Stimulated activated memory B cell treated with anti-CD40 and anti-IgM and Interleukin-4, amounts not matched to agents 10 μg/mL and 1 μg/mL and 100 μg/mL, for 72 hours (primary cell): ENCODE results near the gene MECR.

Source experiments
- ATAC-seq: fragments of 150-1000 bp; cut with Tn5 transposase; 2 replicates; pipeline ENCODE4 v1.10.0; 2021
- H3K27ac Mint-ChIP-seq: one replicate; pipeline ENCODE4 v1.8.0; 2022; ENCODE audit warnings: mild to moderate bottlenecking, mixed read lengths
- H3K27me3 Mint-ChIP-seq: one replicate; pipeline ENCODE4 v1.8.0; 2022; ENCODE audit warnings: mixed read lengths
- H3K36me3 Mint-ChIP-seq: one replicate; pipeline ENCODE4 v1.8.0; 2022; ENCODE audit warnings: mixed read lengths
- H3K4me1 Mint-ChIP-seq: one replicate; pipeline ENCODE4 v1.8.0; 2022; ENCODE audit warnings: mixed read lengths
- H3K4me3 Mint-ChIP-seq: one replicate; pipeline ENCODE4 v1.8.0; 2022; ENCODE audit warnings: mild to moderate bottlenecking, moderate library complexity, mixed read lengths
- H3K9me3 Mint-ChIP-seq: one replicate; pipeline ENCODE4 v1.8.0; 2022; ENCODE audit warnings: mixed read lengths

Gene MECR

GRCh38 chr1:29230553-29231378 is at the start of gene MECR:
TSS of gene MECR (minus strand) at chr1:29230934. CDS start at chr1:29230906, 28 bp downstream.
- ATAC-seq, result peak; percentile 98
- H3K9me3 Mint-ChIP-seq, result no peaks in the 10 kb centered on the region
- H3K27ac Mint-ChIP-seq, result peak within 1 kb of the TSS; percentile 93

GRCh38 chr1:29279951-29280391 is 49.2 kb upstream of the MECR start:
- Mint-ChIP-seq H3K27ac (no peak overlapping the region), H3K4me3 (no peak overlapping the region), H3K27me3 (peaks cover 41% of the 10 kb centered on the region), H3K36me3 (no peaks in the 10 kb centered on the region), H3K9me3 (peaks cover 4% of the 10 kb centered on the region), H3K4me1 (peaks cover 8% of the 10 kb centered on the region)
- no peak for ATAC-seq

More at GRCh38 chr1:29230553-29231378, at the start of gene MECR:
- peaks cover 20% of the 10 kb centered on the region for H3K4me1 Mint-ChIP-seq
- H3K36me3 Mint-ChIP-seq, result no peaks in the 10 kb centered on the region
- H3K4me3 Mint-ChIP-seq, result peak within 1 kb of the TSS; percentile 88
- H3K27me3 Mint-ChIP-seq, result peaks cover 18% of the 10 kb centered on the region

- no peak for ATAC-seq
Measured at GRCh38 chr1:29279406-29279805, 48.7 kb upstream of the MECR start.

GRCh38 chr1:29278124-29278523 is 47.4 kb upstream of the MECR start:
- H3K27ac Mint-ChIP-seq, result no peak overlapping the region
- H3K9me3 Mint-ChIP-seq, result peaks cover 4% of the 10 kb centered on the region
- H3K4me1 Mint-ChIP-seq, result peaks cover 1% of the 10 kb centered on the region
- no peak for ATAC-seq
- no peak overlapping the region for H3K4me3 Mint-ChIP-seq
- peaks cover 28% of the 10 kb centered on the region for H3K27me3 Mint-ChIP-seq
- no peaks in the 10 kb centered on the region for H3K36me3 Mint-ChIP-seq

More at GRCh38 chr1:29279406-29279805, 48.7 kb upstream of the MECR start:
- Mint-ChIP-seq H3K27me3 (peaks cover 41% of the 10 kb centered on the region), H3K4me1 (peaks cover 8% of the 10 kb centered on the region), H3K4me3 (no peak overlapping the region), H3K9me3 (peaks cover 4% of the 10 kb centered on the region), H3K36me3 (no peaks in the 10 kb centered on the region), H3K27ac (no peak overlapping the region)

GRCh38 chr1:29275435-29275834 is 44.7 kb upstream of the MECR start:
- Mint-ChIP-seq H3K27ac (no peak overlapping the region), H3K4me3 (no peak overlapping the region), H3K9me3 (peaks cover 4% of the 10 kb centered on the region), H3K36me3 (no peaks in the 10 kb centered on the region), H3K27me3 (peaks cover 37% of the 10 kb centered on the region), H3K4me1 (no peaks in the 10 kb centered on the region)
- no peak for ATAC-seq

- peaks cover 62% of the 10 kb centered on the region for H3K27me3 Mint-ChIP-seq
- no peak overlapping the region for H3K27ac Mint-ChIP-seq
Measured at GRCh38 chr1:29272147-29272907, 41.6 kb upstream of the MECR start.

GRCh38 chr1:29271724-29272123 is 41.0 kb upstream of the MECR start:
- ATAC-seq, result peak; percentile 42
- H3K9me3 Mint-ChIP-seq, result peaks cover 2% of the 10 kb centered on the region
- no peak overlapping the region for H3K4me3 Mint-ChIP-seq
- H3K36me3 Mint-ChIP-seq, result no peaks in the 10 kb centered on the region
- no peak overlapping the region for H3K27ac Mint-ChIP-seq
- no peaks in the 10 kb centered on the region for H3K4me1 Mint-ChIP-seq
- peaks cover 64% of the 10 kb centered on the region for H3K27me3 Mint-ChIP-seq

More at GRCh38 chr1:29272147-29272907, 41.6 kb upstream of the MECR start:
- Mint-ChIP-seq H3K36me3 (no peaks in the 10 kb centered on the region), H3K4me3 (no peak overlapping the region), H3K9me3 (peaks cover 4% of the 10 kb centered on the region), H3K4me1 (no peaks in the 10 kb centered on the region)
- no peak for ATAC-seq

GRCh38 chr1:29270929-29271521 is 40.3 kb upstream of the MECR start:
- Mint-ChIP-seq H3K4me1 (no peaks in the 10 kb centered on the region), H3K27me3 (peaks cover 68% of the 10 kb centered on the region), H3K9me3 (no peaks in the 10 kb centered on the region), H3K4me3 (no peak overlapping the region), H3K36me3 (no peaks in the 10 kb centered on the region), H3K27ac (no peak overlapping the region)
- no peak for ATAC-seq

- Mint-ChIP-seq H3K9me3 (no peaks in the 10 kb centered on the region), H3K36me3 (no peaks in the 10 kb centered on the region), H3K4me3 (no peak overlapping the region), H3K27ac (no peak overlapping the region), H3K27me3 (peaks cover 69% of the 10 kb centered on the region), H3K4me1 (no peaks in the 10 kb centered on the region)
- no peak for ATAC-seq
Measured at GRCh38 chr1:29269382-29269781, 38.6 kb upstream of the MECR start.

- no peaks in the 10 kb centered on the region for H3K9me3 Mint-ChIP-seq
- no peaks in the 10 kb centered on the region for H3K4me1 Mint-ChIP-seq
- H3K36me3 Mint-ChIP-seq, result no peaks in the 10 kb centered on the region
- no peak overlapping the region for H3K4me3 Mint-ChIP-seq
- no peak overlapping the region for H3K27ac Mint-ChIP-seq
- H3K27me3 Mint-ChIP-seq, result peaks cover 64% of the 10 kb centered on the region
- ATAC-seq, result no peak
Measured at GRCh38 chr1:29267321-29268070, 36.8 kb upstream of the MECR start.

GRCh38 chr1:29266912-29267311 is 36.2 kb upstream of the MECR start:
- H3K9me3 Mint-ChIP-seq, result no peaks in the 10 kb centered on the region
- ATAC-seq, result no peak
- H3K4me3 Mint-ChIP-seq, result no peak overlapping the region
- no peak overlapping the region for H3K27ac Mint-ChIP-seq
- no peaks in the 10 kb centered on the region for H3K36me3 Mint-ChIP-seq
- H3K4me1 Mint-ChIP-seq, result no peaks in the 10 kb centered on the region
- peaks cover 64% of the 10 kb centered on the region for H3K27me3 Mint-ChIP-seq

GRCh38 chr1:29264773-29265389 is 34.1 kb upstream of the MECR start:
- Mint-ChIP-seq H3K4me1 (peaks cover 8% of the 10 kb centered on the region), H3K9me3 (no peaks in the 10 kb centered on the region), H3K27me3 (peaks cover 68% of the 10 kb centered on the region), H3K36me3 (no peaks in the 10 kb centered on the region), H3K4me3 (no peak overlapping the region), H3K27ac (no peak overlapping the region)
- ATAC-seq, result no peak

- no peaks in the 10 kb centered on the region for H3K36me3 Mint-ChIP-seq
- H3K4me3 Mint-ChIP-seq, result peak overlapping the region; percentile 76
- no peak for ATAC-seq
- peaks cover 9% of the 10 kb centered on the region for H3K4me1 Mint-ChIP-seq
- H3K27ac Mint-ChIP-seq, result no peak overlapping the region
- no peaks in the 10 kb centered on the region for H3K9me3 Mint-ChIP-seq
- H3K27me3 Mint-ChIP-seq, result peaks cover 60% of the 10 kb centered on the region
Measured at GRCh38 chr1:29260531-29260930, 29.8 kb upstream of the MECR start.

GRCh38 chr1:29259802-29260441 is 29.2 kb upstream of the MECR start:
- peaks cover 9% of the 10 kb centered on the region for H3K4me1 Mint-ChIP-seq
- H3K36me3 Mint-ChIP-seq, result no peaks in the 10 kb centered on the region
- peaks cover 57% of the 10 kb centered on the region for H3K27me3 Mint-ChIP-seq
- peak; percentile 66 for ATAC-seq
- H3K4me3 Mint-ChIP-seq, result peak overlapping the region; percentile 76
- no peak overlapping the region for H3K27ac Mint-ChIP-seq
- H3K9me3 Mint-ChIP-seq, result no peaks in the 10 kb centered on the region
